ENCODE data around the gene UBN2.
"Not testable (repeated sequence)": the region's sequence is repeated elsewhere in the genome, so short reads cannot be mapped to it uniquely, and the experiment has no call there.

The UBN2 gene

DNA sequence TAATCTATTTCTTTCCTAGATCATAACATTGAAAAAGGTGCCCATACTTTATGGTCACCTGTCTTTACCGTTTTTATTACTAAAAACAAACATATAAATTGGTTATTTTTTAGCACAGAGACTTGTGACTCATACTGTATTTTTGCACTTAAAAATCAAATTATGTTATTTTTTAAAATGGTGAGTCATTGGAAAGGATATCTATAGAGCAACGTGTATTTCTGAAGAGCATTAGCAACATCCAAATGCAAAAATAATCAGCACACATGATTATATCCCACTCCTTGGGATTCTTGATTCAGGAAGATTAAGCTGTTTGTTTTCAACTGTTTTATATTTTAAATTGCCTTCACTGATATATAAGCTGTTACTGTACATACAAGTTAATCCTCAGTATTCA, 69.4 kb downstream of the UBN2 start:
- DNase-seq, result no peak

DNA sequence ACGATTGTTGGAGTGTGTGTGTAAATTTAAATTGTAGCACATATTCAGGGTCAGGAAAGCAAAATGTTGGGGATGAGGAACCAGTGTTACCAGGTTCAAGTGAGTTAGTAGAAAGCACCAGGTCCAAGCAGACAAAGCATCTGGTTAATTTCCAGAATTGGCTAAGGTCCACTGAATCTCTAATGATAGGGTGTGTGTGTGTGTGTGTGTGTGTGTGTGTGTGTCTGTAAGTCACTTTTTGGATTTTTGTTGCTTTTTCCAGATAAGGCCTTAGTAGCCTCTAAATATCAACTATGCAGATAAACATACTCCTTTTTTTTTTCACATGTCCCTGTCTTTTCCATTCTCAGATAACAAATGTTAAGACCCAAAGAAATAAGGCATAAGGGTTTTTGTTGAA, 73.5 kb downstream of the UBN2 start:
- no peak for DNase-seq

- no peak for DNase-seq
These were observed 87.0 kb downstream of the UBN2 start for GRCh38 chr7:139317939-139318505.

- no peak for DNase-seq
These were observed 90.2 kb downstream of the UBN2 start for GRCh38 chr7:139321071-139321745.

GRCh38 chr7:139324709-139325108, 93.7 kb downstream of the UBN2 start:
- DNase-seq, result not testable (repeated sequence)

- DNase-seq, result no peak
These were observed 97.3 kb downstream of the UBN2 start for GRCh38 chr7:139328375-139328774.

DNA sequence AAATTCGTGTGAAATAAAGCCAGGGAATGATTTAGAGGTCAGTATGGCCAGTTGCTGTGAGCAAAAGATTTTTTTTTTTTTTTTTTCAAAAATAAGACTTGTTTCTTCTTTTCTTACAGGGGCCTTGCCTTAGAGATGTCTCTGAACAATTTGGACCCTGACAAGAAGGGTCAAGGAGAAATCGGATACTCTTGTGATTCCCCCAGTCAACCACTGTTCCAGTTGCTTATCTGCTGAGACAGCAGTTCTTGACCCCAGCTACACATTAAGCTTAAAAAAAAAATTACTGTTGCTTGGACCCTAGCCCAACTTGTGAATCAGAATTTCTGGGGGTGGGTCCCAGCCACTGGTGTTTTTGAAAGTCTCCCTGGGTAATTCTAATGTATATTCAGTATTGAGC, 98.1 kb downstream of the UBN2 start:
- DNase-seq, result no peak

- no peak for DNase-seq
These were observed 99.4 kb downstream of the UBN2 start for GRCh38 chr7:139330333-139331030.

DNA sequence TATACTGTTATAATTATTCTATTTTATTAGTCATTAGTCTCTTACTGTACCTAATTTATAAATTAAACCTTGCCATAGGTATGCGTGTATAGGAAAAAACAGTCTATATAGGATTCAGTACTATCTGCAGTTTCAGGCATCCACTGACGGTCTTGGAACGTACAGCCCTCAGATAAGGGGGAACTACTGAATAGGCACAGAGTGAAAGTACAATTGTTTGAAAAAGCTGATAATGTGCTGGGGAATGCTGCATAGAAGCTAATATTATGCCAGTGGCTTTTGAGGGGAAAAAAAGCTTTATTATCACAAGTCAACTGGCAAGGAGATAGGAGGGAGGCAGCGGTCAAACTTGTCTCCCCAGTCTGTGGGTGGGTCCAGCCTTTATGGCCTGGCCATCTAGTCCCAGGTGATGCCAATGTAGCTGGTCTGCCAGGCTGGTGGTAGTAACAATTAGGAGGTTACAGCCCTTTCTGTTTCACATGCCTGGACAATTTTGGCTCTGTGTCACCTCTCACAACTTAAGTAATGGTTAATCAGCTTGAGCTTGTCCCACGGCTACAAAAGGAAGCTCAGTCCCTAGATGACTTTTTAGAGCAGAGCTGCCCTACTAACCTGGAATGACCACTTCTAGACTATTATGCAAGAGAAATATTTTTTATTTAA, 101.8 kb downstream of the UBN2 start:
- no peak for DNase-seq

DNA sequence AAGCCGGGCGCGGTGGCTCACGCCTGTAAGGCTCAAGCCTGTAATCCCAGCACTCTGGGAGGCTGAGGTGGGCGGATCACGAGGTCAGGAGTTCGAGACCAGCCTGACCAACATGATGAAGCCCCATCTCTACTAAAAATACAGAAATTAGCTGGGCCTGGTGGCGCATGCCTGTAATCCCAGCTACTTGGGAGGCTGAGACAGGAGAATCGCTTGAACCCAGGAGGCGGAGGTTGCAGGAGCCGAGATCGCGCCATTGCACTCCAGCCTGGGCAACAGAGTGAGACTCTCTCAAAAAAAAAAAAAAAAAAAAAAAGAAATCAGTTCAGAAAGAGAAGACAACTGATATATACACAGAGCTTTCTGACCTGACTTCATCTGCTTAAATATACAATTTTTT, 102.4 kb downstream of the UBN2 start:
- DNase-seq, result not testable (repeated sequence)

DNA sequence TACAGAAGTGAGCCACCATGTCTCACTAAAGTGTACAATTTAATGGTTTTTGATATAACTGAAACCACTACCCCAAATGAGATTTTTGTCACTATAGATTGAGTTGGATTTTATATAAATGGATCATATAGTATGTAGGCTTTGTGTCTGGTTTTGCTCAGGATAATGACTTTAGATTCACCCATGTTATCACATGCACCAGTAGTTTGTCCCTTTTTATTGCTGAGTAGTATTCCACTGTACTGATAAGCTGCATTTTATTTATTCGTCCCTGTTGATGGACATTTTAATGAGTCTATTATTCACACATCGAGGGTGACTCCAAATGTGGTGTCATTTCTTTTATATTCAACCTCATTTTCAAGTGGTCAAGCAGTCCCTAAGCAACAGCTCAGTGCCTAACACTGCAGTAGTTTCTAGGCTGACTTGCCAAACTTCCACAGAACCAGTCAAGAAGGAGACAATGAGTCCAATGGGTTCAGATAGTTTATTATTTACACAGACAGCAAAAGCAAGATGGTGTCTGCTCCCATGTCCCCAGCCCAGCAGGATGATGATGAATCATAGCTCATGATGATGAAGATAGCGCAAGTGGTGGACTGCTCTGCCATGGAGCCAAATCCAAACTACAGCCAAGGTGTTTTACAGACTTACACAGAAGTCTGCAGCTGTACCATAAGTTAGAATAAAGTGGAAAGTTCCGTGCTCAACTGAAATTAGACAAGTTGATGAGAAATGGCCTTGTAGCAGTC, 103.5 kb downstream of the UBN2 start:
- no peak for DNase-seq

DNA sequence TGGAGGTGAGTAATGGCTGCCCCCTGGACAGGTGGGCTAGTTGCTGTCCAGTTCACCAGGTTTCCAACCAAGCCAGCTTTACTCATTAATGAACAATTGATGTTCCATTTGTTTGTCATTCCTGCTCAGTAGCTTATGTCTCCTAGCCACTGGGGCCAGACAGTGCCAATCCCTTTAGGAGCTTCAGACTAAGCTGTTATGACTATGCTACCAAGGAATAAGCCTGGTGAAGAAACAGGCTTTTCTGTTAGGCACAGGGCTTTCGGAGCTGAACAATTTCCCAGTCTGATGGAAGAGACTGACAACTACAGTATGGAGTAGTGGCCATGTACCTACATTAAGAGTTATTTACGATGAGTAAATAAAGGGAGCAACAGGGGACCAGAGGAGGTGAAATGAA, 108.0 kb downstream of the UBN2 start:
- no peak for DNase-seq

DNA sequence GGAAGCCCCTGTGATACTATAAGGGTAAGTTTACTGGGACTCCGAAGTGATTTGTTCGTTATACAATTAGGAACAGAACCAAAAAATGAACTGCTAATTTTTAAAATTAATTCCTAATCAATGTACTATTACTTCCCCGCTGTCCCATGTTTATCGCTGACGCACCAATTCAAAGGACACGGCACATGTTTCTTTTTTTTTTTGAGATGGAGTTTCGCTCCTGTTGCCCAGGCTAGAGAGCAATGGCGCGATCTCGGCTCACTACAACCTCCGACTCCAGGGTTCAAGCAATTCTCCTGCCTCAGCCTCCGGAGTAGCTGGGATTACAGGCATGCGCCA, 108.6 kb downstream of the UBN2 start:
- peak; percentile 13 for DNase-seq

DNA sequence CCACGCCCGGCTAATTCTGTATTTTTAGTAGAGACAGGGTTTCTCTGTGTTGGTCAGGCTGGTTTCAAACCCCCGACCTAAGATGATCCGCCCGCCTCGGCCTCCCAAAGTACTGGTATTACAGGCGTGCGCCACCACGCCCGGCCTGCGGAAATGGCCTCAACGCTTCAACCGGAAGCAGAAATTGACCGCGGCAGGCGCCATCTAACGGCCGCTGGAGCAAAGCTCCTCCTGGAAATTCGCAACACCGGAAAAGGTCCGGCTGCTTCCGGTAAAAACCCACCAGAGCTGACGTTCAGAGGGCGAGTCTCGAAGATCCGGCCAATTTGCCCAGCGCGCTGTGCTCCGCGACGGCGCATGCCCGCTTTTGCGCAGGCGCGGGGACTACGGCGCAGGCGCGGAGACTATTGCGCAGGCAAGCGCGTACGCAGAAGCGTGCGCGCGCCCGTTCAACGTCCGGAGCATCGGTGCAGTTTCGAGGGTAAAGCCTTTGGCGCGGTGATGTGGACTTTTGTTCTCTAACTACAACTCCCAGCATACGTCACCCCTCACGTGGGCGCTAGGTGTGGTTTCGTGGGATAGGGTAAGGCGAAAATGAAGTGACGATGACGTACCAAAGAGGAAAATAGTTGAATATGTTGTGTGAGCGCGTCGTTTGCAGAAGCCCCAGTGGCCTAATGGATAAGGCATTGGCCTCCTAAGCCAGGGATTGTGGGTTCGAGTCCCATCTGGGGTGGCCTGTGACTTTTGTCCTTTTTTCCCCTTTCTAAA, 109.2 kb downstream of the UBN2 start:
- DNase-seq, result peak; percentile 99

GRCh38 chr7:139340808-139341057, 109.7 kb downstream of the UBN2 start:
- no peak for DNase-seq

DNA sequence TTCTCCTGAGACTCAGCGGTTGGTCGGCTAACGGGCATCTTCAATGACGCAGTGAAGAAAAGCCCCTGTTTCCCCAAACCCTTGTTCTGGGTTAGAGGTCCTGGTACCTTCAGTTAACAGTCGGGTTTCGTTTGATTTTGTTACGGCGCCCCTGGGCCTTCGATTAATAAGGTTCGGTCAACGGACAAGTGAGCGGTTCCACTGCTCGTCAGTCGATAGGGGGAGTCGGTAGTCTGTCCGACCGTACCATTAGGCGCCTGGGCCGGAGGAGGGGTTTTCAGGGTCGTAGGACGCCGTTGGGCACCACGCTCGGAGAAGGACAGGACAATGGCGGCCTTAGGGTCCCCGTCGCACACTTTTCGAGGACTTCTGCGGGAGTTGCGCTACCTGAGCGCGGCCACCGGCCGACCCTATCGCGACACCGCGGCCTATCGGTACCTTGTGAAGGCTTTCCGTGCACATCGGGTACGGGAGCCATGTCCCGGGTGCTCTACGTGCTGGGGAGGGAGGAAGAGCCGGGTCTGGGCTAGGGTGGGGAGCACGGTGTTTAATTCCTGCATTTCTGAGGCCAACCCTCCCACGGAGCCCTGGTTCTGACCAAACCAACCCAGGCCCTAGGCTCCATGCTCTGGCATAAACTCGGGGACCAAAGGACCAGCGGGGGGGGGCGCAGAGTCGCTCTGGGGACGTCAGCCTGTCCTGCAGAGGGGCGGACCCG, 110.2 kb downstream of the UBN2 start, which contains the start of gene FMC1:
Gene FMC1, plus strand, starts transcription at position 280 of the 718 bp plus-strand sequence. Its CDS starts 48 bp downstream, at position 328.
- DNase-seq, result peak; percentile 89

GRCh38 chr7:139341776-139342226, 110.8 kb downstream of the UBN2 start:
- DNase-seq, result no peak

GRCh38 chr7:139345042-139345441, 114.0 kb downstream of the UBN2 start:
- DNase-seq, result no peak

- no peak for DNase-seq
These were observed 120.0 kb downstream of the UBN2 start for GRCh38 chr7:139351027-139351426.

GRCh38 chr7:139354729-139355128, 123.7 kb downstream of the UBN2 start:
- DNase-seq, result no peak

GRCh38 chr7:139355320-139355719, 124.3 kb downstream of the UBN2 start:
- no peak for DNase-seq

All from CD4-positive, alpha-beta T cell treated with Interleukin-12 subunit alpha and Interleukin-12 subunit beta, for 1 hour (primary cell).